Skeletal muscle satellite cell (primary cell): ENCODE data around the gene ACBD6.
A peak's percentile ranks its signal among the peaks of the same experiment; 100 is the strongest.
"Not testable (repeated sequence)": the region's sequence is repeated elsewhere in the genome, so short reads cannot be mapped to it uniquely, and the experiment has no call there.

Source experiments
- H3K27me3 ChIP-seq: 2 replicates; pipeline ENCODE4 v1.7.0; 2013; ENCODE audit warnings: low read length; ENCODE audit not compliant: control insufficient read depth, insufficient read depth
- H3K36me3 ChIP-seq: 2 replicates; pipeline ENCODE4 v1.7.0; 2013; ENCODE audit warnings: mild to moderate bottlenecking, control low read depth, low read length; ENCODE audit not compliant: insufficient read depth
- H3K4me1 ChIP-seq: 2 replicates; pipeline ENCODE4 v1.7.0; 2013; ENCODE audit warnings: low read length; ENCODE audit not compliant: control insufficient read depth, insufficient read depth
- H3K4me2 ChIP-seq: 2 replicates; pipeline ENCODE4 v1.7.0; 2013; ENCODE audit warnings: mild to moderate bottlenecking, low read length
- H3K4me3 ChIP-seq: 2 replicates; pipeline ENCODE4 v1.7.0; 2013; ENCODE audit warnings: low read length
- H3K9ac ChIP-seq: 2 replicates; pipeline ENCODE4 v1.7.0; 2013; ENCODE audit warnings: mild to moderate bottlenecking, low read depth, low read length, moderate library complexity
- H3K9me3 ChIP-seq: replicated peaks from 2 replicates; pipeline ENCODE4 v1.7.0; 2013; ENCODE audit warnings: mild to moderate bottlenecking, control low read depth, low read length

Gene ACBD6

DNA sequence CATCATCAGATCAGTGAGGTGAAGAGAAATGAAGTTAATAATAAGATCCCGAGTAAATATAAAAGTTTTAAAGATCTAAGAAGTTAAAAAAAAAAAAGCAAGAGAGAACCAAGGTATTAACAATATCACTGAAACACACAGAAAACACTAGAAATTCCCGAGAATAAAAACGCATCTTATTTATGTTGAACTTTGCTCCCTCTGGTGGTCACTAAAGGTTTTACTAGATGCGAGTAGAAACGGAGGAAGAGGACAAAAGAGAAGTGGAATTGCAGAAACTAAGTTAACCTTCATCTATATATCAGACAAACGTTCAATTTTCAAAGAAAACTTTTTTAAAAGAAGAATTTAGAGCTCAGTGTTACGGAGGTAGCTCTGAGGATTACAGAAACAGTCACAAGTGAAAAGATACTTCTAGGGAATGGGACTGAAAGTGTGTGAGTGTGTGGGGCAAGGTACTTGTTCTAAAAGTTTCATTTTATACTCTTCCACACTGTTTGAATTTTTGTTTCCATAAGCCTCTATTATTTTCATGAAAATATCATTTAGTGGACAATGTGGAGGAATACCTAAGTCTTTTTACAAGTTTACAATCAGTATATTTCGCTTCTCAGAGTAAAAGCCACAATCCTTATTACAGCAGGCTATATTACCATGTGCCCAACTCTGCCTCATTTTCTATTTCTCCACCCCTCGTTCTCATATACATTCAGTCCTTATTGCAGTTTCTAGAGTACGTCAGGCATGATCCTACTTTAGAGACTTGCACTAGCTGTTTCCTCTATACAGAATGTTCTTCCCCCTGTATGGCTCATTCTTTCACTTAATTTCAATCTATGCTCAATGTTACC is 19.7 kb downstream of the ACBD6 start:
- H3K4me3 ChIP-seq: no peak overlapping the region
- H3K9me3 ChIP-seq: no peaks in the 10 kb centered on the region
- no peaks in the 10 kb centered on the region for H3K27me3 ChIP-seq
- H3K4me1 ChIP-seq: no peaks in the 10 kb centered on the region
- peak overlapping the region; percentile 27 for H3K4me2 ChIP-seq
- no peak overlapping the region for H3K9ac ChIP-seq
- H3K36me3 ChIP-seq: peaks cover 31% of the 10 kb centered on the region

DNA sequence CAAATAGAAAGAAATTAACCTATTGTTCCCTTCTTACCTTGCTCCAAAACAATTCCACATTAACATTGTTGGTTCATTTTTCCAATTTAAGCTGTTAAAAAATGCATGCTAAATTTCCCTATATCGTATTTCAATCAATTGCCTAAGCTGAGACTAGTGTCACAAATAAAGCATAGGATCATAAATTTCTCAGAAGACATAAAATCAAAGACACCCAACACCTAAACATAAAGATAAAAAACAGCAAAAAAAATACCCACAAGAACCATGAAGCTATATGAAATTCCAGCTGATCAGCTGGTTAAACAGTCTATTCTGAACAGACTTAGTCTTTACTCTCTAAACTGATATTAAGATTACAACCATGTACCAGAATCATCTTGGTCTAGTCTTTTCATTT is 32.3 kb downstream of the ACBD6 start:
- Histone ChIP-seq H3K9me3 (no peaks in the 10 kb centered on the region), H3K4me3 (no peak overlapping the region), H3K36me3 (peaks cover 5% of the 10 kb centered on the region), H3K9ac (no peak overlapping the region), H3K4me1 (no peaks in the 10 kb centered on the region), H3K27me3 (no peaks in the 10 kb centered on the region), H3K4me2 (no peak overlapping the region)

DNA sequence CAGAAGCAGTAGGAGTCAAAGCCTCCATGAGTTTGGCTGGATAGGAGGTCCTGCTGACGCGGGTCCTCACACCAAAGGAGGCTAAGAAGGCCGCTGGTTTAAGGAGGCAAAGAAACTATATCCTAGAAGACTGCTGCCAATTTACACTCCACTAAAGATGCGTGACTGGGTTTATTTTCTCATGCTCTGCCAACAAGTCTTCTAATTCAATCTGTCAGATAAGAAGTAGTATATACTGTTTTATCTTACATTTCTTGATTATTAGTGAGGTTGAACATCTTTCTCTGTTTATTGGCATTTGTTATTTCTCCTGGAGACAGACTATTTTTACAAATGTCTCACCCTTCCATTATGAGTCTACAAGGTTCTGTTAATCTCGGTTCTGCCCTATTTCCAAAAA is 34.1 kb downstream of the ACBD6 start:
- Histone ChIP-seq H3K9me3 (no peaks in the 10 kb centered on the region), H3K4me3 (no peak overlapping the region), H3K4me1 (no peaks in the 10 kb centered on the region), H3K36me3 (peaks cover 5% of the 10 kb centered on the region), H3K4me2 (no peak overlapping the region), H3K9ac (no peak overlapping the region), H3K27me3 (no peaks in the 10 kb centered on the region)

DNA sequence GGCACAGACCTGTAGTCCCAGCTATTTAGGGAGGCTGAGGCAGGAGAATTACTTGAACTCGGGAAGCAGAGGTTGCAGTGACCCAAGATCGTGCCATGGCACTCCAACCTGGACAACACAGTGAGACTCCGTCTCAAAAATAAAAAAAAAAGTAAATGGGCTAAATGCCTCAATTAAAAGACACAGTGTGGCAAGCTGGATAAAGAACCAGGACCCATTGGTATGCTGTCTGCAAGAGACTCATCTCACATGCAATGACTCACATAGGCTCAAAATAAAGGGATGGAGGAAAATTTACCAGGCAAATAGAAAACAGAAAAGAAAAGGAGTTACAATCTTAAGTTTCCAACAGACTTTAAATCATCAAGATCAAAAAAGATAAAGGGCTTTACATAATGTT is 40.3 kb downstream of the ACBD6 start:
- Histone ChIP-seq H3K27me3 (no peaks in the 10 kb centered on the region), H3K9me3 (peaks cover 3% of the 10 kb centered on the region), H3K36me3 (peaks cover 5% of the 10 kb centered on the region), H3K9ac (no peak overlapping the region), H3K4me3 (no peak overlapping the region), H3K4me1 (peaks cover 3% of the 10 kb centered on the region), H3K4me2 (no peak overlapping the region)

DNA sequence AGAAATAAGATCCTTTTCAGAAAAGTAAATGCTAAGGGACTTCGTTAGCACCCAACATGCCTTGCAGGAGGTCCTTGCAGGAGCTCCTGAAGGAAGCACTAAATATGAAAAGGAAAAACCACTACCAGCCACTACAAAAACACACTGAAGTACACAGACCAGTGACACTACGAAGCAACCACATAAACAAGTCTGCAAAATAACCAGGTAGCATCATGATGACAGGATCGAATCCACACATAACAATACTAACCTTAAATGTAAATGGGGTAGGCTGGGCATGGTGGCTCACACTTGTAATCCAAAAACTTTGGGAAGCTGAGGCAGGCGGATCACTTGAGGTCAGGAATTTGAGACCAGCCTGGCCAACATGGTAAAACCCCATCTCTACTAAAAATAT is 40.7 kb downstream of the ACBD6 start:
- H3K4me1 ChIP-seq, H3K4me2 ChIP-seq, H3K36me3 ChIP-seq, H3K9me3 ChIP-seq, H3K4me3 ChIP-seq, H3K9ac ChIP-seq, H3K27me3 ChIP-seq: not testable (repeated sequence)

DNA sequence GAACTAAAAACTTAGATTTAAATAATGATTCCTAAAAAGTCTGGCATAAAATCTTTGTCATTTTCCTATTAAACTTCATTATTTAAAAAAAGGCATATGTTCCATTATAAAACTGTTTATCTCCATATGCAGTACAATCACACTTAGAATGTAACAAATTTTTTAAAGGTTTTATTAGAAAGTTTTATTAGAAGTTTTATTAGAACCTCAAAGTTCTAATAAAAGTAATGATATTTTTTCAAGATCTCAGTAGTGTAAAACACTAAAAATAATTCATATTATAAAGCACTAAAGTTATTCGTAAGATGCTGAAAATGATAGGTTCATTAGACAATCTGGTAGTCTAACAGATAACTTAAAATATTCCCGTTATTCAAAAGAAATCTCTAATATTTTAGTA is 43.6 kb downstream of the ACBD6 start:
- Histone ChIP-seq H3K4me3 (no peak overlapping the region), H3K36me3 (peaks cover 5% of the 10 kb centered on the region), H3K9me3 (peaks cover 3% of the 10 kb centered on the region), H3K27me3 (no peaks in the 10 kb centered on the region), H3K9ac (no peak overlapping the region), H3K4me1 (peaks cover 3% of the 10 kb centered on the region), H3K4me2 (no peak overlapping the region)

DNA sequence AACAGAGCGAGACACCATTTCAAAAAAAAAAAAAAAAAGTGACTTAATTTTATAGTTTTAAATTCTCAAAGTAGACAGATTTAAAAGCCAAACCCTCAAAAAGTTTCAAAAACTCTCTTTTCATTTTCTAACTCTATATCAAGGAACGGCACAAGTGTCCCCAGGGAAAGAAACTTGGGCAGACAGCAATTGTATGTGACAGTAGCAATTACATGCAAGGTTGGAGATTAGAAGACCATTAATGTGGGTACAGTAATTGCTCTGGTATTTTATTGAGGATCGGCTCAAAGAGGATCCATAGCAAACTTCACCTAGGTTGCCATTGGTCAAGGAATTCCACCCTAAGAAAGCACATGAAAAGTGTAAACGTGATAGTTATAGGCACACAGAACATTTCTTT is 46.2 kb downstream of the ACBD6 start:
- Histone ChIP-seq H3K9me3 (no peaks in the 10 kb centered on the region), H3K4me3 (no peak overlapping the region), H3K4me1 (peaks cover 3% of the 10 kb centered on the region), H3K27me3 (no peaks in the 10 kb centered on the region), H3K4me2 (no peak overlapping the region), H3K36me3 (peaks cover 1% of the 10 kb centered on the region), H3K9ac (no peak overlapping the region)

DNA sequence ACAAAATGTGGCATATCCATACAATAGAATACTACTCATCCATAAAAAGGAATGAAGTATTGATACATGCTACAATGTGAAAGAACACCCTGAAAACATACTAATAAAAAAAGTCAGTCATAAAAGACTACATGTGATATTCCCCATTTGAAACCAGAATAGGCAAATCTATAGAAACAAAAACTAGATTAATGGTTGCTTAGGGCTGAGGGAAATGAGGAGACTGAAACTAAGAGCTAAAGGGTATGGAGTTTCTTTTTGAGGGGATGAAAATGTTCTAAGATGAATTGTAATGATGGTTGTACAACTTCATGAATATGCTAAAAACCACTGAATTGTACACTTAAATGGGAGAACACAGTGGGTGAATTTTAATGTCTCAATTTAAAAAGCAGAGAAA is 50.9 kb downstream of the ACBD6 start:
- no peak overlapping the region for H3K4me2 ChIP-seq
- H3K9me3 ChIP-seq: no peaks in the 10 kb centered on the region
- H3K9ac ChIP-seq: no peak overlapping the region
- H3K36me3 ChIP-seq: no peaks in the 10 kb centered on the region
- H3K4me1 ChIP-seq: no peaks in the 10 kb centered on the region
- H3K4me3 ChIP-seq: no peak overlapping the region
- H3K27me3 ChIP-seq: no peaks in the 10 kb centered on the region

DNA sequence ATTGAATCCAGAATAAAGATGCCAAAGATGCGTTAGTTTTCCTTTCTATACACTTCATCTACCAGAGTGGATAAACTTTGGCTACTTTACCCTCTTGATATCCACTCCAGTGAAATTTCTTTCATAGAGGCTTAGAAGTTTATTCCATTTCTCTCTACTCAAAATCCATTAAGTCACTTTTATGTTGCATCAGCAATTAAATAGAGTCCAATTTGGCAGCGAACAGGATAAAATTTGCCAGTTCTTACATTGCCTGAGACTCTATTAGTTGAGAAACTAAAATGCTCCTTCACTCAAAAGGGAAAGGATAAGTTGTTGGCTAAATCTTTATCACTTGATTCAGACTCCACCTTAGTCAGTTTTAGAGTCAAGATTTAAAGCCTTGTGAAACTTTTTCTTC is 57.9 kb downstream of the ACBD6 start:
- H3K4me1 ChIP-seq: no peaks in the 10 kb centered on the region
- H3K4me3 ChIP-seq: no peak overlapping the region
- no peaks in the 10 kb centered on the region for H3K27me3 ChIP-seq
- no peak overlapping the region for H3K4me2 ChIP-seq
- no peaks in the 10 kb centered on the region for H3K36me3 ChIP-seq
- no peak overlapping the region for H3K9ac ChIP-seq
- no peaks in the 10 kb centered on the region for H3K9me3 ChIP-seq

DNA sequence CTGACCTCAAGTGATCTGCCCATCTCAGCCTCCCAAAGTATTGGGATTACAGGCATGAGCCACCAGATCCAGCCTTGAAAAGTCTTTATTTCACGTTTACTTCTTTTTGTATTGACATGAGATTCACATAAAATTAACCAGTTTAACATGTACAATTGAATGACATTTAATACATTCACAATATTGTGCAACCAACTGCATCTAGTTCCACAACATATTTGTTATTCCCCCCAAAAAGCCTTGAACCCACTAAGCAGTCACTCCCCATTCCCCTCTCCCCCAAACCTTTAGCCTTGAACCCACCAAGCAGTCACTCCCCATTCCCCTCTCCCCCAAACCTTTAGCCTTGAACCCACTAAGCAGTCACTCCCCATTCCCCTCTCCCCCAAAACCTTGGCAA is 62.0 kb downstream of the ACBD6 start:
- Histone ChIP-seq H3K9me3 (no peaks in the 10 kb centered on the region), H3K36me3 (no peaks in the 10 kb centered on the region), H3K4me1 (no peaks in the 10 kb centered on the region), H3K9ac (no peak overlapping the region), H3K27me3 (no peaks in the 10 kb centered on the region), H3K4me2 (no peak overlapping the region), H3K4me3 (no peak overlapping the region)

DNA sequence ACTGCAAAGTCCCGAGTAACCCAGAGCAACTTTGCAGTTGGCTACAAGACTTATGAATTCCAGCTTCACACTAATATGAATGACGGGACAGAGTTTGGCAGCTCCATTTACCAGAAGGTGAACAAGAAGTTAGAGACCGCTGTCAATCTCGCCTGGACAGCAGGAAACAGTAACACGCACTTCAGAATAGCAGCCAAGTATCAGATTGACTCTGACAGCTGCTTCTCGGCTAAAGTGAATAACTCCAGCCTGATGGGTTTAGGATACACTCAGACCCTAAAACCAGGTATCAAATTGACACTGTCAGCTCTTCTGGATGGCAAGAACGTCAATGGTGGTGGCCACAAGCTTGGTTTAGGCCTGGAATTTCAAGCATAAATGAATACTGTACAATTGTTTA is 66.8 kb downstream of the ACBD6 start:
- Histone ChIP-seq H3K9ac (no peak overlapping the region), H3K9me3 (no peaks in the 10 kb centered on the region), H3K4me2 (no peak overlapping the region), H3K4me1 (peaks cover 7% of the 10 kb centered on the region), H3K27me3 (no peaks in the 10 kb centered on the region), H3K4me3 (no peak overlapping the region), H3K36me3 (peaks cover 5% of the 10 kb centered on the region)

DNA sequence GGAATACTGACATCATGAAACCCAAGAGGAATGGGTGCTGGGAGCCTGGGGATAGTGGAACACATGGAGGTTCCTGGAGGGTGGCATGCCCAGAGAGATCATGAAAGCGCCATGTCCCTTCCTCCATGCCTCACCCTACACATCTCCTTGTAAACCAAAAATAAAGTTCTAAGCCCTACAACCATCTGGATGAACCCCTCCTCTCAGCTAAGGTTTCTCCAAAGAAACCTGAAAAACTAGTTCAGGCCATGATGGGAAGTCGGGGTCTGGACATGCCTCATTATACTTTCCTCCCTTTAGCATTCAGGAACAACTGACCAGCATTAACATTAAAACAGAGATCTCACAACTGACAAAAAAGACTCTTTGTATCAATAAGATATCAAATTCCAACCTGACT is 68.5 kb downstream of the ACBD6 start:
- no peak overlapping the region for H3K9ac ChIP-seq
- H3K36me3 ChIP-seq: peaks cover 5% of the 10 kb centered on the region

More for the DNA sequence above, 68.5 kb downstream of the ACBD6 start:
- Histone ChIP-seq H3K27me3 (no peaks in the 10 kb centered on the region), H3K9me3 (no peaks in the 10 kb centered on the region), H3K4me2 (no peak overlapping the region), H3K4me1 (peaks cover 7% of the 10 kb centered on the region), H3K4me3 (no peak overlapping the region)
